A549 (cell line): Measurements from ENCODE around the gene HEATR5B. TPM values are rescaled to one million over a fixed set of nuclear protein-coding genes. Genes with fewer than 3 reads are reported as not detected.

ENCODE experiments used
- ATAC-seq, 2 experiments: fragments of 200-7000 bp in 1 of 2; fragments of >200 bp in 1 of 2; cut with Nextera tagmentation in 1 of 2; cut with Tn5 transposase in 1 of 2; 3 replicates each; pipeline versions ENCODE4 v1.8.0 to v1.9.1; 2018 to 2020; ENCODE audit warnings: mild to moderate bottlenecking in 1 of 2, moderate library complexity in 1 of 2
- CTCF ChIA-PET: fragments of 300-600 bp; sonication (Branson Sonifier 250); formaldehyde crosslinking; extraction: SDS; loops from one replicate; lab custom pipeline; 2021; ENCODE audit warnings: antibody characterized with exemption, inconsistent platforms; lab: Yijun Ruan, JAX
- POLR2A ChIA-PET: fragments of 350-600 bp; formaldehyde crosslinking; extraction: SDS; loops from one replicate; lab custom pipeline; 2021; ENCODE audit warnings: antibody characterized with exemption, inconsistent platforms; lab: Yijun Ruan, JAX
- DNase-seq, 2 experiments: peaks; one replicate each; pipeline versions ENCODE4 v3.0.0 to v3.0.0-alpha.2; 2011 to 2016; ENCODE audit warnings: low read depth in 1 of 2, low spot score in 1 of 2
- FAIRE-seq: peaks from 2 replicates; lab custom pipeline; 2011; peaks lifted over from hg19 to GRCh38; lab: Jason Lieb, UNC
- H3K27ac ChIP-seq, 2 experiments: fragments of >200 bp; sonication (Bioruptor Twin); formaldehyde crosslinking; 3 replicates each; pipeline ENCODE4 v1.5.1; 2016 to 2017
- H3K4me1 ChIP-seq: fragments of >200 bp; sonication (Bioruptor Twin); formaldehyde crosslinking; 3 replicates; pipeline ENCODE4 v1.6.1; 2016
- H3K4me2 ChIP-seq: fragments of >200 bp; sonication (Bioruptor Twin); formaldehyde crosslinking; 3 replicates; pipeline ENCODE4 v1.6.1; 2016
- H3K4me3 ChIP-seq: fragments of >200 bp; sonication (Bioruptor Twin); formaldehyde crosslinking; 3 replicates; pipeline ENCODE4 v1.5.1; 2016
- H3K9me3 ChIP-seq: fragments of >200 bp; sonication (Bioruptor Twin); formaldehyde crosslinking; 3 replicates; pipeline ENCODE4 v1.6.1; 2016
- CBX2 ChIP-seq: fragments of 200-600 bp; sonication (generic); IDR thresholded peaks from 2 replicates; pipeline ENCODE4 v1.6.1; 2016; ENCODE audit warnings: low read depth, mild to moderate bottlenecking, borderline replicate concordance
- CHD4 ChIP-seq: fragments of 200-600 bp; sonication (generic); IDR thresholded peaks from 2 replicates; pipeline ENCODE4 v1.6.1; 2016; ENCODE audit warnings: antibody characterized with exemption, mild to moderate bottlenecking, borderline replicate concordance
- EHMT2 ChIP-seq: fragments of 200-600 bp; sonication (generic); IDR thresholded peaks from 2 replicates; pipeline ENCODE4 v1.6.1; 2016; ENCODE audit warnings: antibody characterized with exemption, low read depth, mild to moderate bottlenecking, moderate library complexity
- EP300 ChIP-seq, 2 experiments: fragments of >200 bp; sonication (Bioruptor Twin); formaldehyde crosslinking; IDR thresholded peaks; 2 replicates in 1 of 2; 3 replicates in 1 of 2; pipeline ENCODE4 v1.6.1; 2016 to 2017
- HDAC2 ChIP-seq: fragments of 200-600 bp; sonication (generic); IDR thresholded peaks from 2 replicates; pipeline ENCODE4 v1.6.1; 2016
- HEYL ChIP-seq: fragments of 250-450 bp; sonication (Bioruptor Pico); IDR thresholded peaks from 2 replicates; pipeline ENCODE4 v1.8.0; 2021; ENCODE audit warnings: mild to moderate bottlenecking, moderate library complexity
- HOXA7 ChIP-seq: fragments of 250-450 bp; sonication (Bioruptor Pico); IDR thresholded peaks from 2 replicates; pipeline ENCODE4 v1.5.0; 2020; ENCODE audit warnings: mild to moderate bottlenecking, moderate library complexity
- HOXB5 ChIP-seq: fragments of 250-450 bp; sonication (Bioruptor Pico); IDR thresholded peaks from 2 replicates; pipeline ENCODE4 v1.5.0; 2020; ENCODE audit warnings: mild to moderate bottlenecking, moderate library complexity
- JUN ChIP-seq, 2 experiments: fragments of >200 bp; sonication (Bioruptor Twin); formaldehyde crosslinking; IDR thresholded peaks; 2 replicates in 1 of 2; 3 replicates in 1 of 2; pipeline ENCODE4 v1.6.1; 2016 to 2017
- JUNB ChIP-seq: fragments of >200 bp; sonication (Bioruptor Twin); formaldehyde crosslinking; IDR thresholded peaks from 2 replicates; pipeline ENCODE4 v1.6.1; 2016
- MAZ ChIP-seq: fragments of 150-350 bp; IDR thresholded peaks from 2 replicates; pipeline ENCODE4 v1.6.1; 2014; ENCODE audit warnings: antibody characterized with exemption, low read depth, low read length, borderline replicate concordance
- MYC ChIP-seq: IDR thresholded peaks from 2 replicates; pipeline ENCODE4 v1.6.1; 2012; ENCODE audit warnings: mild to moderate bottlenecking, inconsistent platforms, low read length, improper control_type of control experiment, borderline replicate concordance
- PHF8 ChIP-seq: fragments of 200-600 bp; sonication (generic); IDR thresholded peaks from 2 replicates; pipeline ENCODE4 v1.6.1; 2016; ENCODE audit warnings: low read depth, mild to moderate bottlenecking, antibody characterized with exemption, moderate library complexity, borderline replicate concordance
- POLR2A ChIP-seq: IDR thresholded peaks from 2 replicates; pipeline ENCODE4 v1.6.1; 2012; ENCODE audit warnings: mild to moderate bottlenecking, low read length
- RAD21 ChIP-seq, 2 experiments: fragments of >200 bp in 1 of 2; sonication (Bioruptor Twin) in 1 of 2; formaldehyde crosslinking in 1 of 2; IDR thresholded peaks in 1 of 2; conservative IDR thresholded peaks in 1 of 2; 2 replicates in 1 of 2; 3 replicates in 1 of 2; pipeline ENCODE4 v1.6.1; 2012 to 2018; ENCODE audit warnings: inconsistent platforms in 1 of 2
- RFX5 ChIP-seq: fragments of 450-650 bp; IDR thresholded peaks from 2 replicates; pipeline ENCODE4 v1.7.1; 2014; ENCODE audit warnings: antibody characterized with exemption, mild to moderate bottlenecking, moderate library complexity
- RNF2 ChIP-seq: fragments of 200-600 bp; sonication (generic); IDR thresholded peaks from 2 replicates; pipeline ENCODE4 v1.6.1; 2016; ENCODE audit warnings: low read depth, mild to moderate bottlenecking, antibody characterized with exemption, moderate library complexity, borderline replicate concordance
- SMC3 ChIP-seq: fragments of >200 bp; sonication (Bioruptor Twin); formaldehyde crosslinking; IDR thresholded peaks from 3 replicates; pipeline ENCODE4 v1.6.1; 2018; ENCODE audit warnings: inconsistent platforms
- SREBF2 ChIP-seq: fragments of 450-650 bp; IDR thresholded peaks from 2 replicates; pipeline ENCODE4 v1.6.1; 2014; ENCODE audit warnings: mild to moderate bottlenecking, moderate library complexity
- ZFP36 ChIP-seq: fragments of 450-650 bp; IDR thresholded peaks from 2 replicates; pipeline ENCODE4 v1.6.1; 2014; ENCODE audit warnings: borderline replicate concordance; ENCODE audit not compliant: partially characterized antibody
- WGBS: methylation state at CpG from one replicate; pipeline ENCODE4 v1.1.6; 2017; ENCODE audit errors: missing lambda C conversion rate; 5-methylcytosine and 5-hydroxymethylcytosine counted together
- polyA plus RNA-seq, 4 experiments: library from polyadenylated mRNA; depleted of rRNA in 3 of 4; stranded (reverse); fragments of >200 nt; fragmentation: RNase III in 1 of 4; extraction: RNeasy Plus Mini Kit Qiagen cat#74134 plus additional on column Dnase treatment in 1 of 4; gene quantifications; 2 replicates in 3 of 4; 3 replicates in 1 of 4; pipeline ENCODE4 v1.2.3, GENCODE V29; 2011 to 2017
- TF ChIP-seq, protein P1 (sequence below): IDR thresholded peaks from 2 replicates; pipeline ENCODE4 v1.6.1; 2012
- TF ChIP-seq, protein P2 (sequence below): fragments of >200 bp; sonication (Bioruptor Twin); formaldehyde crosslinking; IDR thresholded peaks from 2 replicates; pipeline ENCODE4 v1.6.1; 2016
- TF ChIP-seq, protein P3 (sequence below): fragments of 450-650 bp; IDR thresholded peaks from 2 replicates; pipeline ENCODE4 v1.6.1; 2014; ENCODE audit warnings: antibody characterized with exemption
- TF ChIP-seq, protein P4 (sequence below): fragments of >200 bp; sonication (Bioruptor Twin); formaldehyde crosslinking; IDR thresholded peaks from 3 replicates; pipeline ENCODE4 v1.6.1; 2016
- TF ChIP-seq, protein P5 (sequence below): fragments of 250-450 bp; sonication (Bioruptor Pico); IDR thresholded peaks from 2 replicates; pipeline ENCODE4 v1.5.0; 2020; ENCODE audit warnings: low read depth, mild to moderate bottlenecking, moderate library complexity
- TF ChIP-seq, protein P6 (sequence below): fragments of 250-450 bp; sonication (Bioruptor Pico); IDR thresholded peaks from 2 replicates; pipeline ENCODE4 v1.5.0; 2021; ENCODE audit warnings: mild to moderate bottlenecking, moderate library complexity, borderline replicate concordance

HEATR5B gene
- polyA plus RNA-seq, 2 of the 4 experiments (the other 2 are of a cell fraction): 8.4 to 26.1 TPM

DNA sequence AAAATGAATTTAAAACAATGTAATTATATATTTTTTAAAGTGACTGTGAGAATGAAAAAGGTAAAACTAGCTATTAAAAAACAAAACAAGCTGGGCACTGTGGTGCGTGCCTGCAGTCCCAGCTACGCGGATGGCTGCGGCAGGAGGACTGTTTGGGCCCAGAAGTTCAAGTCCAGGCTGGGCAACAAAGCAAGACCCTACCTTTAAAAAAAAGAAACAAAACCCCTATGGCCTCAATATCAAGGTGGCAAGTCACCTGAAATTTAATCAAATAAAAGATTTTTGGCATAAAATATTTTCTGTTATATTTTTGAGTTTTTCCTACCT is 70.9 kb downstream of the HEATR5B start:
- Histone ChIP-seq H3K27ac (no peak overlapping the region), H3K4me2 (no peak overlapping the region), H3K4me1 (no peaks in the 10 kb centered on the region), H3K9me3 (no peaks in the 10 kb centered on the region), H3K4me3 (no peak overlapping the region)
- ChIA-PET POLR2A (interaction anchor here (0.6 kb wide), 1 partner anchor 72 kb away, joined by 6 read pairs; no protein-coding TSS in a partner anchor), CTCF (no interaction called here)
- no peak for DNase-seq
- TF ChIP-seq HDAC2: no peak
- no peak for TF ChIP-seq EHMT2
- TF ChIP-seq MAZ: no peak
- no peak for TF ChIP-seq CHD4
- TF ChIP-seq, protein P1, sequence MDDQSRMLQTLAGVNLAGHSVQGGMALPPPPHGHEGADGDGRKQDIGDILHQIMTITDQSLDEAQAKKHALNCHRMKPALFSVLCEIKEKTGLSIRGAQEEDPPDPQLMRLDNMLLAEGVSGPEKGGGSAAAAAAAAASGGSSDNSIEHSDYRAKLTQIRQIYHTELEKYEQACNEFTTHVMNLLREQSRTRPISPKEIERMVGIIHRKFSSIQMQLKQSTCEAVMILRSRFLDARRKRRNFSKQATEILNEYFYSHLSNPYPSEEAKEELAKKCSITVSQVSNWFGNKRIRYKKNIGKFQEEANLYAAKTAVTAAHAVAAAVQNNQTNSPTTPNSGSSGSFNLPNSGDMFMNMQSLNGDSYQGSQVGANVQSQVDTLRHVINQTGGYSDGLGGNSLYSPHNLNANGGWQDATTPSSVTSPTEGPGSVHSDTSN: no peak
- no peak for TF ChIP-seq HOXA7 (CRISPR knock-in tag)
- TF ChIP-seq, protein P2, sequence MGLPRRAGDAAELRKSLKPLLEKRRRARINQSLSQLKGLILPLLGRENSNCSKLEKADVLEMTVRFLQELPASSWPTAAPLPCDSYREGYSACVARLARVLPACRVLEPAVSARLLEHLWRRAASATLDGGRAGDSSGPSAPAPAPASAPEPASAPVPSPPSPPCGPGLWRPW: no peak
- no peak for TF ChIP-seq JUNB
- TF ChIP-seq, protein P3, sequence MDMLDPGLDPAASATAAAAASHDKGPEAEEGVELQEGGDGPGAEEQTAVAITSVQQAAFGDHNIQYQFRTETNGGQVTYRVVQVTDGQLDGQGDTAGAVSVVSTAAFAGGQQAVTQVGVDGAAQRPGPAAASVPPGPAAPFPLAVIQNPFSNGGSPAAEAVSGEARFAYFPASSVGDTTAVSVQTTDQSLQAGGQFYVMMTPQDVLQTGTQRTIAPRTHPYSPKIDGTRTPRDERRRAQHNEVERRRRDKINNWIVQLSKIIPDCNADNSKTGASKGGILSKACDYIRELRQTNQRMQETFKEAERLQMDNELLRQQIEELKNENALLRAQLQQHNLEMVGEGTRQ: no peak
- no peak for TF ChIP-seq SREBF2
- TF ChIP-seq, protein P4, sequence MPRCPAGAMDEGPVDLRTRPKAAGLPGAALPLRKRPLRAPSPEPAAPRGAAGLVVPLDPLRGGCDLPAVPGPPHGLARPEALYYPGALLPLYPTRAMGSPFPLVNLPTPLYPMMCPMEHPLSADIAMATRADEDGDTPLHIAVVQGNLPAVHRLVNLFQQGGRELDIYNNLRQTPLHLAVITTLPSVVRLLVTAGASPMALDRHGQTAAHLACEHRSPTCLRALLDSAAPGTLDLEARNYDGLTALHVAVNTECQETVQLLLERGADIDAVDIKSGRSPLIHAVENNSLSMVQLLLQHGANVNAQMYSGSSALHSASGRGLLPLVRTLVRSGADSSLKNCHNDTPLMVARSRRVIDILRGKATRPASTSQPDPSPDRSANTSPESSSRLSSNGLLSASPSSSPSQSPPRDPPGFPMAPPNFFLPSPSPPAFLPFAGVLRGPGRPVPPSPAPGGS: no peak
- no peak for TF ChIP-seq HEYL (CRISPR knock-in tag)
- TF ChIP-seq, protein P5, sequence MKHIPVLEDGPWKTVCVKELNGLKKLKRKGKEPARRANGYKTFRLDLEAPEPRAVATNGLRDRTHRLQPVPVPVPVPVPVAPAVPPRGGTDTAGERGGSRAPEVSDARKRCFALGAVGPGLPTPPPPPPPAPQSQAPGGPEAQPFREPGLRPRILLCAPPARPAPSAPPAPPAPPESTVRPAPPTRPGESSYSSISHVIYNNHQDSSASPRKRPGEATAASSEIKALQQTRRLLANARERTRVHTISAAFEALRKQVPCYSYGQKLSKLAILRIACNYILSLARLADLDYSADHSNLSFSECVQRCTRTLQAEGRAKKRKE: no peak
- TF ChIP-seq JUN (IDR thresholded peaks at IDR 0.05): no peak
- TF ChIP-seq MYC: no peak
- TF ChIP-seq EP300 (IDR thresholded peaks at IDR 0.05): no peak
- no peak for TF ChIP-seq RFX5
- no peak for TF ChIP-seq RNF2
- TF ChIP-seq CBX2: no peak
- FAIRE-seq: no peak
- ATAC-seq: no peak
- WGBS: 95% methylated on average over 4 of the region's 4 CpGs

DNA sequence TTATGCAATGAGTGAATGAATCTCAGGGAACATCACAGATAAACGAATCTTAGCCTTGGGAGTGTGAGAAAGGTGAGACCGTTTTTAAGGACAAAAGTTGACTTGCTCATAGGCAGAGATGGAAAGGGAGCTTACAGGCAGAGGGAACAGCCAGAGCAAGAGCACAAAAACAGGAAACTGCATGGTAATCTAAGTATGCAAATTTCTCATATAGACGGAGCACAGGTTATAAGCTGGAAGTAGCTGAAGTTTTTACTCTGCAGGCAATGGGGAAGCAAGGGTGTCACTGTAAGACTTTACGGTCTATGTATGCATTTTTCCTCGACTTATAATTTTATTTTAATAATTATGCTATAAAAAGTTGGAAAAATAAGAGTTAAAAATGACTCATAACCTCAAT is 73.0 kb downstream of the HEATR5B start:
- ChIA-PET CTCF (interaction anchor here (0.9 kb wide), 1 partner anchor 10 kb away, joined by 3 read pairs; no protein-coding TSS in a partner anchor), POLR2A (no interaction called here)
- FAIRE-seq: no peak
- Histone ChIP-seq H3K4me2 (no peak overlapping the region), H3K27ac (no peak overlapping the region), H3K4me3 (no peak overlapping the region), H3K4me1 (no peaks in the 10 kb centered on the region), H3K9me3 (no peaks in the 10 kb centered on the region)
- ATAC-seq: no peak
- 81% methylated on average over 5 of the region's 5 CpGs for WGBS
- no peak for DNase-seq
- TF ChIP-seq EHMT2 (no peak), ZFP36 (no peak), SREBF2 (no peak), HDAC2 (no peak), HOXB5 (CRISPR knock-in tag) (no peak), PHF8 (no peak), POLR2A (no peak), RAD21 (conservative IDR thresholded peaks at IDR 0.05 in 1 of 2, IDR thresholded peaks at IDR 0.05 in 1 of 2) (no peak), SMC3 (no peak)
- TF ChIP-seq, protein P6, sequence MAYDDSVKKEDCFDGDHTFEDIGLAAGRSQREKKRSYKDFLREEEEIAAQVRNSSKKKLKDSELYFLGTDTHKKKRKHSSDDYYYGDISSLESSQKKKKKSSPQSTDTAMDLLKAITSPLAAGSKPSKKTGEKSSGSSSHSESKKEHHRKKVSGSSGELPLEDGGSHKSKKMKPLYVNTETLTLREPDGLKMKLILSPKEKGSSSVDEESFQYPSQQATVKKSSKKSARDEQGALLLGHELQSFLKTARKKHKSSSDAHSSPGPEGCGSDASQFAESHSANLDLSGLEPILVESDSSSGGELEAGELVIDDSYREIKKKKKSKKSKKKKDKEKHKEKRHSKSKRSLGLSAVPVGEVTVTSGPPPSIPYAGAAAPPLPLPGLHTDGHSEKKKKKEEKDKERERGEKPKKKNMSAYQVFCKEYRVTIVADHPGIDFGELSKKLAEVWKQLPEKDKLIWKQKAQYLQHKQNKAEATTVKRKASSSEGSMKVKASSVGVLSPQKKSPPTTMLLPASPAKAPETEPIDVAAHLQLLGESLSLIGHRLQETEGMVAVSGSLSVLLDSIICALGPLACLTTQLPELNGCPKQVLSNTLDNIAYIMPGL (CRISPR knock-in tag): no peak
